ENCODE data around the gene SLC30A3. TPM values are rescaled to one million over a fixed set of nuclear protein-coding genes. Genes with fewer than 3 reads are reported as not detected.

Gene SLC30A3
- total RNA-seq, 1 donor from 2014 or later, result 0.52 TPM

- H3K27me3 ChIP-seq (ENCODE audit: control insufficient read depth in 3 of 3, insufficient read depth in 3 of 3, low read length in 3 of 3), result no peaks in the 10 kb centered on the region
- no peak overlapping the region for H3K27ac ChIP-seq (ENCODE audit: low read depth, low read length)
- no peak overlapping the region for H3K4me3 ChIP-seq (ENCODE audit: low read length in 3 of 3)
- no peaks in the 10 kb centered on the region for H3K9me3 ChIP-seq (ENCODE audit: control insufficient read depth in 3 of 3, low read length in 3 of 3)
- peaks cover 49 to 81% (median 69%) of the 10 kb centered on the region in 3 donors for H3K36me3 ChIP-seq (ENCODE audit: control insufficient read depth in 3 of 3, insufficient read depth in 3 of 3, low read length in 3 of 3)
- H3K9ac ChIP-seq (ENCODE audit: low read depth in 1 of 3, low read length in 3 of 3), result no peak overlapping the region
- no peaks in the 10 kb centered on the region for H3K4me1 ChIP-seq (ENCODE audit: control insufficient read depth in 3 of 3, insufficient read depth in 3 of 3, low read length in 3 of 3)
Observed at GRCh38 chr2:27223416-27223815, 39.4 kb downstream of the SLC30A3 start.

DNA sequence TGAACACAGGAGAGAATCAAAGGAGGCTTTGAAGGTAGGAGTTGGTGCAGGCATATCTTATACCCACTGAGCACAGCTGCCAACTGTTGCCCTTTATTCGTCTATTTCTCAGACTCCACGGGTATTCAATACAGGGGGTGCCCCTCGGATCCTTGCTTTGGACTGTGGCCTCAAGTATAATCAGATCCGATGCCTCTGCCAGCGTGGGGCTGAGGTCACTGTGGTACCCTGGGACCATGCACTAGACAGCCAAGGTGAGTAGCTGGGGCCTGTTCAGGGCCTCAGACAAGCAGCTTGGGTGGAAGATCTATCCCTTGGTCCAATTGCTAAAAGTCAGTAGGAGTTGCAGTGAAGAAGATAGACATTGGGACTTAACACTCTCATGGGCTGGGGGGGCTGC, 40.4 kb downstream of the SLC30A3 start:
- Histone ChIP-seq H3K36me3 (ENCODE audit: control insufficient read depth in 3 of 3, insufficient read depth in 3 of 3, low read length in 3 of 3) (peaks cover 47 to 80% (median 60%) of the 10 kb centered on the region in 3 donors), H3K9ac (ENCODE audit: low read depth in 1 of 3, low read length in 3 of 3) (no peak overlapping the region), H3K9me3 (ENCODE audit: control insufficient read depth in 3 of 3, low read length in 3 of 3) (no peaks in the 10 kb centered on the region), H3K4me1 (ENCODE audit: control insufficient read depth in 3 of 3, insufficient read depth in 3 of 3, low read length in 3 of 3) (peaks cover 0 to 9% (median 8%) of the 10 kb centered on the region in 3 donors), H3K4me3 (ENCODE audit: low read length in 3 of 3) (no peak overlapping the region), H3K27me3 (ENCODE audit: control insufficient read depth in 3 of 3, insufficient read depth in 3 of 3, low read length in 3 of 3) (no peaks in the 10 kb centered on the region), H3K27ac (ENCODE audit: low read depth, low read length) (no peak overlapping the region)

DNA sequence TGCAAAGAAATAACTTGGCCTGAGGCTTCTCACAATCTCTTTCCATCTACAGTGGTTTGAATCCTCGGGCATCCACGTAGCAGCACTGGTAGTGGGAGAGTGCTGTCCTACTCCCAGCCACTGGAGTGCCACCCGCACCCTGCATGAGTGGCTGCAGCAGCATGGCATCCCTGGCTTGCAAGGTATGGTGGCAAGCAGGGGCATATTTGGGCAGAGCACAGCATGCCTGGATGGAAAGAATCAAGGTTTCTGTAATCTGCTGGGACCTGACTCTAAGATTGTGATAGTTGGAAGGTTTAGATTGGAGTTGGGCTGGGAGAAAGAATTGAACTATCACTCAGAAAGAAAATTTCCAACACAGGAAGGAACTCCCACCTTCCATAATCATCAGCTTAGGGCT, 41.7 kb downstream of the SLC30A3 start:
- Histone ChIP-seq H3K4me1 (ENCODE audit: control insufficient read depth in 3 of 3, insufficient read depth in 3 of 3, low read length in 3 of 3) (peaks cover 0 to 10% (median 9%) of the 10 kb centered on the region in 3 donors), H3K4me3 (ENCODE audit: low read length in 3 of 3) (no peak overlapping the region), H3K27ac (ENCODE audit: low read depth, low read length) (no peak overlapping the region), H3K9ac (ENCODE audit: low read depth in 1 of 3, low read length in 3 of 3) (no peak overlapping the region), H3K9me3 (ENCODE audit: control insufficient read depth in 3 of 3, low read length in 3 of 3) (no peaks in the 10 kb centered on the region), H3K27me3 (ENCODE audit: control insufficient read depth in 3 of 3, insufficient read depth in 3 of 3, low read length in 3 of 3) (no peaks in the 10 kb centered on the region), H3K36me3 (ENCODE audit: control insufficient read depth in 3 of 3, insufficient read depth in 3 of 3, low read length in 3 of 3) (peaks cover 39 to 74% (median 54%) of the 10 kb centered on the region in 3 donors)

GRCh38 chr2:27220091-27220490, 42.8 kb downstream of the SLC30A3 start:
- Histone ChIP-seq H3K27me3 (ENCODE audit: control insufficient read depth in 3 of 3, insufficient read depth in 3 of 3, low read length in 3 of 3) (no peaks in the 10 kb centered on the region), H3K9ac (ENCODE audit: low read depth in 1 of 3, low read length in 3 of 3) (no peak overlapping the region), H3K4me3 (ENCODE audit: low read length in 3 of 3) (no peak overlapping the region), H3K36me3 (ENCODE audit: control insufficient read depth in 3 of 3, insufficient read depth in 3 of 3, low read length in 3 of 3) (peaks cover 36 to 76% (median 52%) of the 10 kb centered on the region in 3 donors), H3K27ac (ENCODE audit: low read depth, low read length) (no peak overlapping the region), H3K9me3 (ENCODE audit: control insufficient read depth in 3 of 3, low read length in 3 of 3) (no peaks in the 10 kb centered on the region), H3K4me1 (ENCODE audit: control insufficient read depth in 3 of 3, insufficient read depth in 3 of 3, low read length in 3 of 3) (peaks cover 0 to 10% (median 9%) of the 10 kb centered on the region in 3 donors)

- Histone ChIP-seq H3K27me3 (ENCODE audit: control insufficient read depth in 3 of 3, insufficient read depth in 3 of 3, low read length in 3 of 3) (no peaks in the 10 kb centered on the region), H3K9me3 (ENCODE audit: control insufficient read depth in 3 of 3, low read length in 3 of 3) (no peaks in the 10 kb centered on the region), H3K27ac (ENCODE audit: low read depth, low read length) (no peak overlapping the region), H3K9ac (ENCODE audit: low read depth in 1 of 3, low read length in 3 of 3) (no peak overlapping the region), H3K36me3 (ENCODE audit: control insufficient read depth in 3 of 3, insufficient read depth in 3 of 3, low read length in 3 of 3) (peaks cover 27 to 69% (median 43%) of the 10 kb centered on the region in 3 donors), H3K4me3 (ENCODE audit: low read length in 3 of 3) (no peak overlapping the region), H3K4me1 (ENCODE audit: control insufficient read depth in 3 of 3, insufficient read depth in 3 of 3, low read length in 3 of 3) (peaks cover 0 to 10% (median 9%) of the 10 kb centered on the region in 3 donors)
Observed at GRCh38 chr2:27219091-27219490, 43.8 kb downstream of the SLC30A3 start.

DNA sequence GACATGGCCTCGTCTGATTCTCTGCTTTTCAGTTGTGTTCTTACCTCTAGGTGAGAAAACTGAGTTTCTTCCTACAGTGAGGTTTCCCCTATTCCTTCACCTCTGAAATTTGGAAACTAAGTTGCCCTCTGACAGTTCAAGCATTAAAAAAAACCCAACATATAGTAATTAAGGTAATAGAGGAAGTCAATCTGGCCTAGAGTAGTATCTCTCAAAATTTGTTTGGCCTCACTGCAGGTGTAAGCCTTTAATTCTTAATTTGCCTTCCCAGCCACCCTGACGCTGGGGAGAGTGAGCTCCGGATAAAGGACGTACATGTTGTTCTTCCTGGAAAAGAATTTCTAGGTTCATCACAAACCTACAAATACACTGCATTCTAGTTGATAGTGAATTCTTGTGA, 44.2 kb downstream of the SLC30A3 start:
- Histone ChIP-seq H3K27ac (ENCODE audit: low read depth, low read length) (no peak overlapping the region), H3K4me3 (ENCODE audit: low read length in 3 of 3) (no peak overlapping the region), H3K27me3 (ENCODE audit: control insufficient read depth in 3 of 3, insufficient read depth in 3 of 3, low read length in 3 of 3) (no peaks in the 10 kb centered on the region), H3K36me3 (ENCODE audit: control insufficient read depth in 3 of 3, insufficient read depth in 3 of 3, low read length in 3 of 3) (peaks cover 24 to 64% (median 40%) of the 10 kb centered on the region in 3 donors), H3K9me3 (ENCODE audit: control insufficient read depth in 3 of 3, low read length in 3 of 3) (no peaks in the 10 kb centered on the region), H3K9ac (ENCODE audit: low read depth in 1 of 3, low read length in 3 of 3) (no peak overlapping the region), H3K4me1 (ENCODE audit: control insufficient read depth in 3 of 3, insufficient read depth in 3 of 3, low read length in 3 of 3) (peaks cover under 1 to 10% (median 10%) of the 10 kb centered on the region in 3 donors)

DNA sequence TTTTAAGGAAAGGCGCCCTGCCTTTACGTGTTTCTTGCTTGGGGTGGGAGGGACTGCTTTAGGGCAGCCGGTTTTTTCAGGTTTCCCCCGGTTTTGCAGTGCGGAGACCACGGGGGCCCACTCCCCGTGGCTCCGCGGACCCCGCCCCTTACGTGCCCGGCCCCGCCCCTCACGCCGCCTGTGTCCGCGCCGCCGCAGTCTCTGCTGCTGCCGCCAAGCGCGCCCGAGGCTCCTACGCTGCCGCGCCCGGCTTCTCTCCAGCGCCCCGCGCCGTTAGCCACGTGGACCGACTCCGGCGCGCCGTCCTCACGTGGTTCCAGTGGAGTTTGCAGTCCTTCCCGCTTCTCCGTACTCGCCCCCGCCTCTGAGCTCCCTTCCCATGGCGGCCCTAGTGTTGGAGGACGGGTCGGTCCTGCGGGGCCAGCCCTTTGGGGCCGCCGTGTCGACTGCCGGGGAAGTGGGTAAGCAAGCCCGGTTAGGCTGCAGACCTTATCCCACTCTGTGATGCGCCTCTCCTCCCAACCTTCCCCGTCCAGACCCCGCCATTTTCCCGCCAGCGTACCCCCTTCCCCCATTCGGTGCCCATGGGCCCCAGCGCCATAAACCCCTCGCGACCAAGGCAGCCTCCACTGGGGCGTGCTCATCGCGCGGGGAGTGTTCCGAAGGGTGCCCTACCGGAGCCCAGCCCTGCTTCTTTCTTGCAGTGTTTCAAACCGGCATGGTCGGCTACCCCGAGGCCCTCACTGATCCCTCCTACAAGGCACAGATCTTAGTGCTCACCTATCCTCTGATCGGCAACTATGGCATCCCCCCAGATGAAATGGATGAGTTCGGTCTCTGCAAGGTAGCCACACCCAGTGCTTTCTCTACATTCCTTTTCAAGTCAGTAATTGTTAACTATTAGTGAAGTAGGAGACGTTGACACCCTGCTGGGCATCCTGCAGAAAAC, 45.4 kb downstream of the SLC30A3 start, which contains the start of gene CAD:
TSS of gene CAD (plus strand) at position 197 of the 949 bp plus-strand sequence. CDS start at position 380, 183 bp downstream.
- peaks cover 17 to 53% (median 30%) of the 10 kb centered on the region in 3 donors for H3K36me3 ChIP-seq (ENCODE audit: control insufficient read depth in 3 of 3, insufficient read depth in 3 of 3, low read length in 3 of 3)

GRCh38 chr2:27216416-27217137, 46.3 kb downstream of the SLC30A3 start:
- no peaks in the 10 kb centered on the region for H3K27me3 ChIP-seq (ENCODE audit: control insufficient read depth in 3 of 3, insufficient read depth in 3 of 3, low read length in 3 of 3)
- peaks cover 12 to 45% (median 23%) of the 10 kb centered on the region in 3 donors for H3K36me3 ChIP-seq (ENCODE audit: control insufficient read depth in 3 of 3, insufficient read depth in 3 of 3, low read length in 3 of 3)
- no peaks in the 10 kb centered on the region for H3K9me3 ChIP-seq (ENCODE audit: control insufficient read depth in 3 of 3, low read length in 3 of 3)
- H3K9ac ChIP-seq (ENCODE audit: low read depth in 1 of 3, low read length in 3 of 3), result peak overlapping the region; percentile 20 to 75 (median 22)
- H3K4me3 ChIP-seq (ENCODE audit: low read length in 3 of 3), result peak overlapping the region; percentile 13 to 82 (median 60)
- no peak overlapping the region for H3K27ac ChIP-seq (ENCODE audit: low read depth, low read length)
- H3K4me1 ChIP-seq (ENCODE audit: control insufficient read depth in 3 of 3, insufficient read depth in 3 of 3, low read length in 3 of 3), result peaks cover 10 to 23% (median 20%) of the 10 kb centered on the region in 3 donors

More for the DNA sequence above, 45.4 kb downstream of the SLC30A3 start, which contains the start of gene CAD:
- peak within 1 kb of the TSS; percentile 75 to 82 (median 76) for H3K4me3 ChIP-seq (ENCODE audit: low read length in 3 of 3)
- H3K27ac ChIP-seq (ENCODE audit: low read depth, low read length), result peak within 1 kb of the TSS; percentile 49
- H3K9ac ChIP-seq (ENCODE audit: low read depth in 1 of 3, low read length in 3 of 3), result peak within 1 kb of the TSS; percentile 66 to 75 (median 67)
- H3K27me3 ChIP-seq (ENCODE audit: control insufficient read depth in 3 of 3, insufficient read depth in 3 of 3, low read length in 3 of 3), result no peaks in the 10 kb centered on the region
- H3K9me3 ChIP-seq (ENCODE audit: control insufficient read depth in 3 of 3, low read length in 3 of 3), result no peaks in the 10 kb centered on the region
- H3K4me1 ChIP-seq (ENCODE audit: control insufficient read depth in 3 of 3, insufficient read depth in 3 of 3, low read length in 3 of 3), result peaks cover 10 to 22% (median 20%) of the 10 kb centered on the region in 3 donors

GRCh38 chr2:27214941-27215340, 47.9 kb downstream of the SLC30A3 start:
- Histone ChIP-seq H3K4me1 (ENCODE audit: control insufficient read depth in 3 of 3, insufficient read depth in 3 of 3, low read length in 3 of 3) (peaks cover 17 to 30% (median 26%) of the 10 kb centered on the region in 3 donors), H3K27ac (ENCODE audit: low read depth, low read length) (no peak overlapping the region), H3K4me3 (ENCODE audit: low read length in 3 of 3) (no peak overlapping the region), H3K36me3 (ENCODE audit: control insufficient read depth in 3 of 3, insufficient read depth in 3 of 3, low read length in 3 of 3) (peaks cover 7 to 32% (median 15%) of the 10 kb centered on the region in 3 donors), H3K9me3 (ENCODE audit: control insufficient read depth in 3 of 3, low read length in 3 of 3) (no peaks in the 10 kb centered on the region), H3K27me3 (ENCODE audit: control insufficient read depth in 3 of 3, insufficient read depth in 3 of 3, low read length in 3 of 3) (no peaks in the 10 kb centered on the region), H3K9ac (ENCODE audit: low read depth in 1 of 3, low read length in 3 of 3) (no peak overlapping the region)
